Astrocyte (in vitro differentiated cells and primary cell): ENCODE results near the gene PDZD7.

Experiments
- CTCF ChIP-seq: IDR thresholded peaks from 2 replicates; pipeline ENCODE4 v1.5.1; 2011; ENCODE audit warnings: low read depth, mild to moderate bottlenecking, inconsistent platforms, low read length, moderate library complexity; ENCODE audit not compliant: insufficient read depth
- EZH2 ChIP-seq: IDR thresholded peaks from 2 replicates; pipeline ENCODE4 v1.6.1; 2012; ENCODE audit warnings: mild to moderate bottlenecking, low read length, inconsistent platforms; ENCODE audit not compliant: insufficient read depth

- TF ChIP-seq CTCF (no peak), EZH2 (no peak)
Observed at GRCh38 chr10:100972115-100972903, 58.6 kb downstream of the PDZD7 start.
